Measurements from ENCODE around the gene GRIK5. TPM values are rescaled to one million over a fixed set of nuclear protein-coding genes. Genes with fewer than 3 reads are reported as not detected.
A peak's percentile ranks its signal among the peaks of the same experiment; 100 is the strongest.

GRIK5 gene
- total RNA-seq, 1 donor from 2014 or later, result 3.8 TPM

GRCh38 chr19:41987141-41987860 is 82.7 kb downstream of the GRIK5 start:
- peak overlapping the region; percentile 82 for H3K27ac Mint-ChIP-seq (ENCODE audit: unreplicated experiment)
- no peaks in the 10 kb centered on the region for H3K4me1 Mint-ChIP-seq
- no peak for DNase-seq (ENCODE audit: low read depth, low spot score)
- no peaks in the 10 kb centered on the region for H3K9me3 Mint-ChIP-seq
- H3K36me3 Mint-ChIP-seq (ENCODE audit: low read depth), result no peaks in the 10 kb centered on the region
- TF ChIP-seq CTCF (conservative IDR thresholded peaks at IDR 0.05), result no peak
- H3K27me3 Mint-ChIP-seq (ENCODE audit: low read depth), result peaks cover under 1% of the 10 kb centered on the region
- H3K4me3 Mint-ChIP-seq, result no peak overlapping the region

DNA sequence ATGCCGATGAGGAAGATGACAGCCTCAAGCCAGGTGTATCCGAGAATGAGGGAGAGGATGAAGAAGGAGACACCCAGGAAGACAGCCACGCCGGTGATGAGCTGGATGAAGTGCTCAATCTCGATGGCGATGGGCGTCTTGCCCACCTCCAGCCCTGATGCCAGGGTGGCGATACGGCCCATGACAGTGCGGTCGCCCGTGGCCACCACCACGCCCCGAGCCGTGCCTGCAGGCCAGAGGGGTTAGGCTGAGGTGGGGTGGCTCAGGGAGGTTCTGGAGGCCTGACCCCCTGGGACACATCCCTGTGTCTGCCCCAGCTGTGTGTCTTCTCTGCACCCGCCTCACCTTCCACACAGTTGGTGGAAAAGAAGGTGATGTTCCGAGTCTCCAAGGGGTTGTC is 85.0 kb downstream of the GRIK5 start:
- Mint-ChIP-seq H3K4me3 (no peak overlapping the region), H3K27me3 (ENCODE audit: low read depth) (no peaks in the 10 kb centered on the region), H3K9me3 (no peaks in the 10 kb centered on the region), H3K4me1 (no peaks in the 10 kb centered on the region), H3K27ac (ENCODE audit: unreplicated experiment) (no peak overlapping the region), H3K36me3 (ENCODE audit: low read depth) (no peaks in the 10 kb centered on the region)
- DNase-seq (ENCODE audit: low read depth, low spot score), result no peak
- no peak for TF ChIP-seq CTCF (conservative IDR thresholded peaks at IDR 0.05)

DNA sequence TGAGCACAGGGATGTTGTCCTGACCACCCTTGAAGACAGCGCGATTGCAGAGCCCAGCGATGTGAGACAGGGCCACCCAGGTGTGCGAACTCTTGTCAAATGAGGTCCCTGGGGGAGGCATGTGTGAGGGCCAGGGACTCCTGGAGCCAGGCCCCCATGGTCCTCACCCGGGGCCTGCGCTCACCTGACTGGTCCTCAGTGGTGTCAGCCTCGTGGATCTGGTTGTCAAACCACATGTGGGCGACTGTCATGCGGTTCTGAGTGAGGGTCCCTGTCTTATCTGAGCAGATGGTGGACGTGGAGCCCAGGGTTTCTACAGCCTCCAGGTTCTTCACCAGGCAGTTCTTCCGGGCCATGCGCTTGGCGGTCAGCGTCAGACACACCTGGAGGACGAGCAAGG is 88.3 kb downstream of the GRIK5 start:
- H3K4me1 Mint-ChIP-seq, result no peaks in the 10 kb centered on the region
- H3K36me3 Mint-ChIP-seq (ENCODE audit: low read depth), result no peaks in the 10 kb centered on the region
- no peak overlapping the region for H3K4me3 Mint-ChIP-seq
- DNase-seq (ENCODE audit: low read depth, low spot score), result no peak
- TF ChIP-seq CTCF (conservative IDR thresholded peaks at IDR 0.05), result no peak
- H3K27me3 Mint-ChIP-seq (ENCODE audit: low read depth), result no peaks in the 10 kb centered on the region
- H3K9me3 Mint-ChIP-seq, result no peaks in the 10 kb centered on the region
- no peak overlapping the region for H3K27ac Mint-ChIP-seq (ENCODE audit: unreplicated experiment)

GRCh38 chr19:41978470-41978869 is 91.5 kb downstream of the GRIK5 start:
- Mint-ChIP-seq H3K4me1 (no peaks in the 10 kb centered on the region), H3K27ac (ENCODE audit: unreplicated experiment) (no peak overlapping the region), H3K27me3 (ENCODE audit: low read depth) (no peaks in the 10 kb centered on the region), H3K4me3 (no peak overlapping the region), H3K36me3 (ENCODE audit: low read depth) (no peaks in the 10 kb centered on the region), H3K9me3 (no peaks in the 10 kb centered on the region)
- no peak for DNase-seq (ENCODE audit: low read depth, low spot score)
- TF ChIP-seq CTCF (conservative IDR thresholded peaks at IDR 0.05), result no peak

DNA sequence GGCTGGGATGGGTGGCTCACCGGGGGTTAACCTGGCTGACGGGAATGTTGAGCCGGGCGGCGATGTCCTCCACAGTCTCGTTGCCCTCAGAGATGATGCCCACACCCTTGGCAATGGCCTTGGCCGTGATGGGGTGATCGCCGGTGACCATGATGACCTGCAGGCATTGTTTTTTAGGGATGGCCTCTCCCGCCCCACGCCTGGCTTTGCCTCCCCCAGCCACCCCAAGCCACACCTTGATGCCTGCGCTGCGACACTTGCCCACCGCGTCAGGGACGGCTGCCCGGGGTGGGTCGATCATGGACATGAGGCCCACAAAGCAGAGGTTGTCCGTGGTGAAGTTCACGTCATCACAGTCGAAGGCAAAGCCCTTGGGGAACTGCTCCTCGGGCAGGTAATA is 92.1 kb downstream of the GRIK5 start:
- no peak for DNase-seq (ENCODE audit: low read depth, low spot score)
- no peak overlapping the region for H3K27ac Mint-ChIP-seq (ENCODE audit: unreplicated experiment)
- H3K4me3 Mint-ChIP-seq, result no peak overlapping the region
- no peaks in the 10 kb centered on the region for H3K36me3 Mint-ChIP-seq (ENCODE audit: low read depth)
- H3K27me3 Mint-ChIP-seq (ENCODE audit: low read depth), result no peaks in the 10 kb centered on the region
- no peak for TF ChIP-seq CTCF (conservative IDR thresholded peaks at IDR 0.05)
- no peaks in the 10 kb centered on the region for H3K9me3 Mint-ChIP-seq
- no peaks in the 10 kb centered on the region for H3K4me1 Mint-ChIP-seq

Data from neural crest cell (in vitro differentiated cells).